Measurements from ENCODE around the gene MTFMT.

The MTFMT gene

DNA sequence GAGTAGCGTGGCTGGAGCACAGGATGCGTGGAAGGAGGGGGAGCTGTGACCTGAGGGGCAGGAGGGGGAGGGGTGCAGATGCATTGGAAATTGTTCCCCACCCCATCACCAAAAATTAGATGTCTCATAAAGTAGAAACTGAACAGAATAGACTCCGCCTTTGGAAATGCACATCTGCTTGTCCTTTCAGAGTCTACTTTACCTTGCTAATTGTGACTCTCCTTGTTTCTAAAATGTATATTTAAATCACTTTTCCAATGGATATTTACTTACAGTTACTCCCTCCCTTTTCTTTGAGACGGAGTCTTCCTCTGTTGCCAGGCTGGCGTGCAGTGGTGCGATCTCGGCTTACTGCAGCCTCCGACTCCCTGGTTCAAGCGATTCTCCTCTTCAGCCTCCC, 70.3 kb downstream of the MTFMT start:
- peaks cover 30% of the 10 kb centered on the region for H3K36me3 ChIP-seq (ENCODE audit: control insufficient read depth, insufficient read depth, low read length)
- H3K4me3 ChIP-seq (replicated peaks; ENCODE audit: low read depth, low read length) = no peak overlapping the region
- DNase-seq (ENCODE audit: extremely low read depth, insufficient read length) = no peak
- TF ChIP-seq, protein P1, sequence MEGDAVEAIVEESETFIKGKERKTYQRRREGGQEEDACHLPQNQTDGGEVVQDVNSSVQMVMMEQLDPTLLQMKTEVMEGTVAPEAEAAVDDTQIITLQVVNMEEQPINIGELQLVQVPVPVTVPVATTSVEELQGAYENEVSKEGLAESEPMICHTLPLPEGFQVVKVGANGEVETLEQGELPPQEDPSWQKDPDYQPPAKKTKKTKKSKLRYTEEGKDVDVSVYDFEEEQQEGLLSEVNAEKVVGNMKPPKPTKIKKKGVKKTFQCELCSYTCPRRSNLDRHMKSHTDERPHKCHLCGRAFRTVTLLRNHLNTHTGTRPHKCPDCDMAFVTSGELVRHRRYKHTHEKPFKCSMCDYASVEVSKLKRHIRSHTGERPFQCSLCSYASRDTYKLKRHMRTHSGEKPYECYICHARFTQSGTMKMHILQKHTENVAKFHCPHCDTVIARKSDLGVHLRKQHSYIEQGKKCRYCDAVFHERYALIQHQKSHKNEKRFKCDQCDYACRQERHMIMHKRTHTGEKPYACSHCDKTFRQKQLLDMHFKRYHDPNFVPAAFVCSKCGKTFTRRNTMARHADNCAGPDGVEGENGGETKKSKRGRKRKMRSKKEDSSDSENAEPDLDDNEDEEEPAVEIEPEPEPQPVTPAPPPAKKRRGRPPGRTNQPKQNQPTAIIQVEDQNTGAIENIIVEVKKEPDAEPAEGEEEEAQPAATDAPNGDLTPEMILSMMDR (IDR thresholded peaks at IDR 0.05; ENCODE audit: insufficient read depth, low read length, poor library complexity, severe bottlenecking) = no peak
- H3K27me3 ChIP-seq (replicated peaks; ENCODE audit: control insufficient read depth, insufficient read depth, low read length) = no peaks in the 10 kb centered on the region

DNA sequence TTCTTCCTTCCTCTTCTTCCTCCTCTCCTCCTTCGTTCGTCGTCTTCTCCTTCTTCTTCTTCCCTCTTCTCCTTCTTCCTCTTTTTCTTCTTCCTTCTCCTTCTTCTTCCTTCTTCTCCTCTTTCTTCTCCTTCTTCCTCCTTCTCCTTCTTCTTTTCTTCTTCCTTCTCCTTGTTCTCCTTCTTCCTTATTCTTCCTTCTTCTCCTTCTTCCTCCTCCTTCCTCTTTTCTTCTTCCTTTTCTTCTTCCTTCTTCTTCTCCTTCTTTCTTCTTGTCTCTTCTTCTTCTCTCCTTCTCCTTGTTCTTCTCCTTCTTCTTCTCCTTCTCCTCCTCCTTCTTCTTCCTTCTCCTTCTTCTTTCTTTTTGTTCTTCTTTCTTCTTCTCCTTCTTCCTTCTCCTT, 75.0 kb downstream of the MTFMT start:
- TF ChIP-seq, protein P1 (IDR thresholded peaks at IDR 0.05; ENCODE audit: insufficient read depth, low read length, poor library complexity, severe bottlenecking) = no peak
- H3K4me3 ChIP-seq (replicated peaks; ENCODE audit: low read depth, low read length) = no peak overlapping the region

DNA sequence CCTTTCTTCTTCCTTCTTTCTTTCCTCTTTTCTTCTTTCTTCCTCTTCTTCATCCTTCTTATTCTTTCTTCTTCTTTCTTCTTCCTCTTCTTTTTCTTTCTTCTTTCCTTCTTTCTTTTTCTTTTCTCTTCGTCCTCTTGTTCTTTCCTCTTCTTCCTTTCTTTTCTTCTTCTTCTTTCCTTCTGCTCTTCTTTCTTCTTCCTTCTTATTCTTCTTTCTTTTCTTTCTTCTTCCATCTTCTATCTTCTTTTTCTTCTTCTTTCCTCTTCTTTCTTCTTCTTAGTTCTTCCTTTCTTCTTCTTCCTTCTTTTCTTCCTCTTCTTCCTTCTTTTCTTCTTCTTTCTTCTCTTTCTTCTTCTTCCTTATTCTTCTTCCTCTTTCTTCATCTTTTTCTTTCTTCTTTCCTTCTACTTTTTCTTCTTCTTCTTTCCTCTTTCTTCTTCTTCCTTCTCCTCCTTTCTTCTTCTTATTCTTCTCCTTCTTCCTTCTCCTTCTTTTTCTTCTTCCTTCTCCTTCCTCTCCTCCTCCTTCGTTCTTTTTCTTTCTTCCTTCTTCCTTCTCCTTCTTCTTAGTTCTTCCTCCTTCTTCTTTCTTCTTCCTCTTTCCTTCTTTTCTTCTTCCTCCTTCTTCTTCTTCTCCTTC, 77.5 kb downstream of the MTFMT start:
- Histone ChIP-seq H3K36me3 (ENCODE audit: control insufficient read depth, insufficient read depth, low read length) (peaks cover 8% of the 10 kb centered on the region), H3K4me3 (replicated peaks; ENCODE audit: low read depth, low read length) (no peak overlapping the region), H3K27me3 (replicated peaks; ENCODE audit: control insufficient read depth, insufficient read depth, low read length) (no peaks in the 10 kb centered on the region)
- TF ChIP-seq, protein P1 (IDR thresholded peaks at IDR 0.05; ENCODE audit: insufficient read depth, low read length, poor library complexity, severe bottlenecking) = no peak
- no peak for DNase-seq (ENCODE audit: extremely low read depth, insufficient read length)

More for the DNA sequence above, 75.0 kb downstream of the MTFMT start:
- Histone ChIP-seq H3K27me3 (replicated peaks; ENCODE audit: control insufficient read depth, insufficient read depth, low read length) (no peaks in the 10 kb centered on the region), H3K36me3 (ENCODE audit: control insufficient read depth, insufficient read depth, low read length) (peaks cover 12% of the 10 kb centered on the region)
- no peak for DNase-seq (ENCODE audit: extremely low read depth, insufficient read length)
